Stimulated activated CD4-positive, alpha-beta T cell treated with anti-CD3 and anti-CD28 coated beads, Interleukin-1b, Interleukin-23, amount 100 ng/mL, for 48 hours (primary cell): ENCODE data around the gene TXNDC8.
"Not testable (repeated sequence)": the region's sequence is repeated elsewhere in the genome, so short reads cannot be mapped to it uniquely, and the experiment has no call there.

Source experiments
- DNase-seq: peaks from one replicate; pipeline ENCODE4 v3.0.0-alpha.2; 2020

The TXNDC8 gene

GRCh38 chr9:110337727-110338126, at the start of gene TXNDC8:
TSS of gene TXNDC8 (minus strand) at chr9:110337863.
- DNase-seq, result no peak

DNA sequence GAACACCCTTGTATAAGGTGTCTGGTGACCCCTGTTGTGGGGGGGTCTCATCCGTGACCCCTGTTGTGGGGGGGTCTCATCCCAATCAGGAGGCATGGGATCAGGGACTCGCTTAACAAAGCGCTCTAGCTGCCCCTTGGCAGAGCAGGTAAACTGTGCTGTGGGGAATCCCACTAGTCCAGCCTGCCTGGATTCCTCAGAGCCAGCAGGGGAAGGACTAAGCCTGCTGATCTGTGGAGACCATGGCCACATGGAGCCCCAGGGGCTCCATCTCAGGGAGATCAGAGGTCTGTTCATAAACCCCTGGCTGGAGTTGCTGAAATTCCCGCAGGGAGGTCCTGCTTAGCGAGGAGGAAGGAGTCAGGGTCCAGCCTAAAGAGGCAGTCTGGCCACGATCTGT, 45.8 kb upstream of the TXNDC8 start:
- DNase-seq, result no peak

- DNase-seq, result no peak
These were observed 45.1 kb upstream of the TXNDC8 start for GRCh38 chr9:110382731-110383130.

DNA sequence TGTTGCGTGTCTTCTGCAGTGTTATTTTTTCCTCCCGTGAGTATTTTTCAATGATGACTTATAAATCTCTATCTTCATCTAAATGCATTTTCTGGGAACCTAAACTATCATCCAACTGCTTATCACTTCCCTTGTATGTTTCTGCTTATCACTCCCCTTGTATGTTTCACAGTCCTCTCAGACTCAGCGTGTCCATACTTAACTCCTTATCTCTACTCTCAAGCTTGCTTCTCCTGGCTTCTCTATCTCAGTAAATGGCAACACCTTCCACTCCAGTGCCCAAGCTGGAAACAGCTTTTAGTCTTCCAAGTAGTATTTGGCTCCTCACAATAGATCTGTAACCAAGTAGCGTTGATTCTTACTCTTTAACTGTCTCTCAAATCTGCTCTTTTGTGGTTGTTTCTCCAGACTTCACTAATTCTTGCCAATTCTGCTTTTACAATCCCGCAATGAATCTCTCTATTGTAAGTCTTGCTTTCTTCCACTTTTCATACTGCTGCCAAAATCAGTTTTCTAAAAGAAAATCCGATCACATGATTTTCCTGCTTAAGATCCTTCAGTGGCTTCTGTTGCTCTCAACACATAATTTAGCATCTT, 33.8 kb upstream of the TXNDC8 start:
- DNase-seq, result no peak

- DNase-seq, result no peak
These were observed 32.7 kb upstream of the TXNDC8 start for GRCh38 chr9:110370315-110370714.

DNA sequence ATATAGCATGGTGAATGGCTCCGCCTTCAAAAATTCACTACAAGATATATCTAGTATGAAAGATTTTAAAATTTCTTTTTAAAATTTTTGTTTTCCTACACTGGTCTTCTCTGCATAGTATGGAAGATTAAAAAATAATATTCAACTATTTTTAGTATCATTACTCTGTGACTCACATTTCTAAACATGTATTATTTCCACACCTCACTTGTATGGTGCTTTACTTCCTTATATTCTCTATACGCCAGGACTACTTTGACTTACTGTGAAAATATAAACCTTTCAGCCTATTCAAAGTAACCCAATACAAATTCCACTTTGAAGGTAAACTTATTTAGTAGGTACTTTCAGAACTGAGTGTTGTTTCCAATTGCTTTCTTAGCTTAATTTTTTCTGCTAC, 26.8 kb upstream of the TXNDC8 start:
- no peak for DNase-seq

DNA sequence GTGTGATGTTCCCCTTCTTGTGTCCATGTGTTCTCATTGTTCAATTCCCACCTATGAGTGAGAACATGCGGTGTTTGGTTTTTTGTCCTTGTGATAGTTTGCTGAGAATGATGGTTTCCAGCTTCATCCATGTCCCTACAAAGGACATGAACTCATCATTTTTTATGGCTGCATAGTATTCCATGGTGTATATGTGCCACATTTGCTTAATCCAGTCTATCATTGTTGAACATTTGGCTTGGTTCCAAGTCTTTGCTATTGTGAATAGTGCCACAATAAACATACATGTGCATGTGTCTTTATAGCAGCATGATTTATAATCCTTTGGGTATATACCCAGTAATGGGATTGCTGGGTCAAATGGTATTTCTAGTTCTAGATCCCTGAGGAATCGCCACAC, 21.3 kb upstream of the TXNDC8 start:
- DNase-seq, result not testable (repeated sequence)

GRCh38 chr9:110357505-110357904, 19.8 kb upstream of the TXNDC8 start:
- DNase-seq, result no peak

GRCh38 chr9:110356639-110357395, 19.2 kb upstream of the TXNDC8 start:
- no peak for DNase-seq

- no peak for DNase-seq
These were observed 18.2 kb upstream of the TXNDC8 start for GRCh38 chr9:110355911-110356310.

GRCh38 chr9:110351009-110351467, 13.4 kb upstream of the TXNDC8 start:
- DNase-seq, result no peak

DNA sequence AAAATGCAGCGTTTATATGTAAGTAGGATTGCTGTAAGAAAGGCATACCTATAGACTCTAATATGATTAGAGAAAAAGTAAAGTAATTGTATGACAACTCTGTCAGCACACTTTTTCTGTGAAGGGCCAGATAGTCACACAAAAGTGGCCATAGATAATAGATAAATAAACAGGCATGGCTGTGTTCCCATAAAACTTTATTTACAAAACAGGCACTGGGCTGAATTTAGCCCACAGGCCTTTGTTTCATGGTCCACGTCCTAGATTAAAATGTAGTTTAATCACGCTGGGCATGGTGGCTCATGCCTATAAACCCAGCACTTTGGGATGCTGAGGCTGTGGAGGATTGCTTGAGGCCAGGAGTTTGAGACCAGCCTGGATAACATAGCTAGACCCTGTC, 8.7 kb upstream of the TXNDC8 start:
- DNase-seq, result no peak

- DNase-seq, result no peak
These were observed 7.2 kb upstream of the TXNDC8 start for GRCh38 chr9:110344821-110345220.

- DNase-seq, result no peak
These were observed 5.9 kb upstream of the TXNDC8 start for GRCh38 chr9:110343551-110343950.

DNA sequence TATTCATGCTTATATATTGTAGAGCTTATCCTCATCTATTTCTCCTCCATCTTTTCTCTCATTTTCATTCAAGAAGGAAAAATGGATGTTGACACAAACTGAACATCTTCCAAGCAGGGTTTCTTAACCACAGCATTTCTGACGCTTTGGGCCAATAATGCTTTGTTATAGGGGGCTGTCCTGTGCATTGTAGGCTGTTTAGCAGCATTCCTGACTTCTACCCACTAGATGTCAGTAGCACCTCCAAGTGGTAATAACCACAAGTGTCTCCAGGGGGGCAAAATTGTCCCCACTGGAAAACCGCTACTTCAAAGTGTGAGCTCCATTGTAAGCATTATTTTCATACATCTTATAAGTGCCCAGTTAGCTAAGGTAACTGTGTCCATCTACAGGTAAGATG, 2.6 kb upstream of the TXNDC8 start:
- no peak for DNase-seq

- DNase-seq, result no peak
These were observed 480 bp upstream of the TXNDC8 start for GRCh38 chr9:110338143-110338542.

DNA sequence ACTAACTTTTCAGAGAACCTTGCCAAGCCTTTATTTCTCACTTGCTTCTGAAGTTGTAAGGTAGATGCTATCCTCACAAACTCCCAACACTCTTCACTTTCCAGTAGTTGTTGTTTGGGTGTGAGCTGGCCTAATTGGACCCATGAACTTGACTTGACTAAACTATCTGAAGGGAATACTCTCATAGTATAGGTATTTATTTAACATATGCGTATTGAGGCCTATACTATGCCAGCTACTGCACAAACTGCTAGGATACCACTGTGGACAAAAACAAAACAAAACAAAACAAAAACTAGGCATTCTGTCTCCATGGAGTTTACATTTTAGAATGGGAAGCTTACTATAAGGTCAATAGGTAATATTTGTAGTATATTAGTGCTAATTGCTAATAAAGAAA, 1.3 kb downstream of the TXNDC8 start:
- no peak for DNase-seq

DNA sequence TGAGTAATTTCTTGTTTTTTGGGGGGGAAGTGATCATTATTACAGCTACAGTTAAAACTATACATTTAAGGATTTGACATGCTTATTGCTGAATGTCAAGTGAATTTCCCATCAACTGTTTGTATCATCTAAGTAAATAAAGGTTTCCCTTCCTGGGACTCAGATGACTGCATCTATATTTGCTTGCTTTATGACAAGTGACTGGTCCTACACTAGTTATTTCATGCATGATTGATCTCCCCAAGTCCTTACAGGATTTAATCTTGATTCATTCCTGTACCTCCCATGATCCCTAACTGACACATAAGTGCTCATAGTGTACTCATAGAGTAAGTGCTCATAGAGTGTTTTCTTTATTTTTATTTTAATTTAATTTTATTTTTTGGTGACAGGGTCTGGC, 2.8 kb downstream of the TXNDC8 start:
- DNase-seq, result no peak

DNA sequence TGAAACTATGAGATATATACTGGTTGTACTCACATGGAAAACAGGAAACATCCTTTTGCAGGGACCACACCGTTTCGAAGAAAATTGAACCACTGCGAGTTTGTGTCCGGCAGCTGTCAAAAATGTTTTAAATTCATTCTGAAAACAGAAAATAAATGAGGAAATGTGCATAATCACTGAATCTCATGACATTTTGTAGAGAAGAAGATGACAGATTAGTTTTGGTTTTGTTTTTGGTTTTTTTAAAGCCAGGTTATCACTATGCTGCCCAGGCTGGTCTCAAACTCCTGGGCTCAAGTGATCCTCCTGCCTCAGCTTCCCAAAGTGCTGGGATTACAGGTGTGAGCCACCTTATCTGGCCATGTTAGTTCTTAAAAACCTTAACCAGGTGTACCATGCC, 3.5 kb downstream of the TXNDC8 start:
- no peak for DNase-seq

DNA sequence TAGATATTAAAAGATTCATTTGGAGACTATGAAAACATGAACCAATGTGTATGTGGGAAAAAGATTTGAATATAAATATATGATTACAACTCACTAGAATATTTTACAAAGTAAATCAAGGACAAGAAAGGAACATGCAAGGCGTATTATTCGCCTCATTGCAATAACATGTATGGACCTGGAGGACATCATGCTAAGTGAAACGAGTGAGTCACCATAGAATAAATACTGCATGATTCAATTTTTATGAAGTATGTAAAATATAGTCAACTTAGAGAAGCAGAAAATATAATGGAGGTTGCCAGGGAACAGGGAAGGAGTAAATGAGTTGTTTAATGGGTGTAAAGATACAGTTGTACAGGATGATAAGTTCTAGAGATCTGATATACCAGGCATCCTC, 4.9 kb downstream of the TXNDC8 start:
- no peak for DNase-seq

DNA sequence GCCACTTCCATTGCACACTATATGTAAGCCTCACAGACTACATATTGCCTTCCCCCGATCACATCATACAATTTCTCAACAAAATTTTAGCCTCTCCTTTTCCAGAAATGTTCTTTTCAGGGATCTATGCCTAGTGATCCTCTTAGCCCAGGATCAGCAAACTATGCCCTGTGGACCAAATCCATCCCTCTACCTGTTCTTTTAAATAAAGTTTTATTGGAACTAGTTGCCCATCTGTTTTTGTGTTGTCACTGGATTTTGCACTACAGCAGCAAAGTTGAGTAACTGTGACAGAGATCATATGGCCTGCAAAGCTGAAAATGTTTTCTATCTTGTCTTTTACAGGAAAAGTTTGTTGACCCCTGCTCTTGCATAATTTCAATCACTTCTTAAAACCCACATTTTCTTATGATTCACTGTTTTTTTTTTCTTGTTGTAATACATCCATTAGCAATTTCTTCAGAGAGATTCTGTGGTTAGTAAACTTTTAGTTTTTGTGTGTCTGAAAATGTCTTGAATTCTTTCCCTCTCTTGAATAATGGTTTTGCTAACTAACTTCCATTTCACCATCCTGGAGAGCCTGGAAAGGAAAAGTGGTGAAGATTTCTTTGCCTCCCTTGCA, 7.1 kb downstream of the TXNDC8 start:
- DNase-seq, result no peak

GRCh38 chr9:110329639-110330230, 7.9 kb downstream of the TXNDC8 start:
- no peak for DNase-seq

- no peak for DNase-seq
These were observed 8.9 kb downstream of the TXNDC8 start for GRCh38 chr9:110328763-110329162.

- DNase-seq, result no peak
These were observed 9.9 kb downstream of the TXNDC8 start for GRCh38 chr9:110327716-110328115.
